Measurements from ENCODE around the gene CX3CL1.
"Not testable (repeated sequence)": the region's sequence is repeated elsewhere in the genome, so short reads cannot be mapped to it uniquely, and the experiment has no call there.

The CX3CL1 gene

GRCh38 chr16:57343221-57343620, 29.1 kb upstream of the CX3CL1 start:
- H3K27ac ChIP-seq (replicated peaks), result no peak overlapping the region
- TF ChIP-seq POLR2AphosphoS5 (IDR thresholded peaks at IDR 0.05; ENCODE audit: low read depth) (no peak), GABPA (IDR thresholded peaks at IDR 0.05; ENCODE audit: low read depth) (no peak), REST (IDR thresholded peaks at IDR 0.05; ENCODE audit: insufficient replicate concordance, low read depth) (no peak), SPI1 (IDR thresholded peaks at IDR 0.05; ENCODE audit: borderline replicate concordance, low read depth) (no peak), CTCF (IDR thresholded peaks at IDR 0.05; ENCODE audit: insufficient read depth, low read length) (no peak)
- H3K4me3 ChIP-seq (replicated peaks; ENCODE audit: insufficient read depth, low read length), result no peak overlapping the region
- peak in 1 of 2 experiments; percentile 47 for DNase-seq (ENCODE audit: low read depth in 1 of 2, low spot score in 1 of 2)
- no peaks in the 10 kb centered on the region for H3K27me3 ChIP-seq (ENCODE audit: insufficient read depth, poor library complexity, severe bottlenecking)

- H3K4me3 ChIP-seq (replicated peaks; ENCODE audit: insufficient read depth, low read length); H3K27ac ChIP-seq (replicated peaks); H3K27me3 ChIP-seq (ENCODE audit: insufficient read depth, poor library complexity, severe bottlenecking); DNase-seq (ENCODE audit: low read depth in 1 of 2, low spot score in 1 of 2): not testable (repeated sequence)
Measured at GRCh38 chr16:57344094-57344493, 28.2 kb upstream of the CX3CL1 start.

GRCh38 chr16:57345021-57345420, 27.3 kb upstream of the CX3CL1 start:
- Histone ChIP-seq H3K27me3 (ENCODE audit: insufficient read depth, poor library complexity, severe bottlenecking) (no peaks in the 10 kb centered on the region), H3K27ac (replicated peaks) (no peak overlapping the region), H3K4me3 (replicated peaks; ENCODE audit: insufficient read depth, low read length) (no peak overlapping the region)
- no peak for DNase-seq (ENCODE audit: low read depth in 1 of 2, low spot score in 1 of 2)
- TF ChIP-seq GABPA (IDR thresholded peaks at IDR 0.05; ENCODE audit: low read depth) (no peak), POLR2AphosphoS5 (IDR thresholded peaks at IDR 0.05; ENCODE audit: low read depth) (no peak), SPI1 (IDR thresholded peaks at IDR 0.05; ENCODE audit: borderline replicate concordance, low read depth) (no peak), REST (IDR thresholded peaks at IDR 0.05; ENCODE audit: insufficient replicate concordance, low read depth) (no peak), CTCF (IDR thresholded peaks at IDR 0.05; ENCODE audit: insufficient read depth, low read length) (no peak)

- H3K27ac ChIP-seq (replicated peaks), result no peak overlapping the region
- TF ChIP-seq GABPA (IDR thresholded peaks at IDR 0.05; ENCODE audit: low read depth) (no peak), SPI1 (IDR thresholded peaks at IDR 0.05; ENCODE audit: borderline replicate concordance, low read depth) (no peak), POLR2AphosphoS5 (IDR thresholded peaks at IDR 0.05; ENCODE audit: low read depth) (no peak), CTCF (IDR thresholded peaks at IDR 0.05; ENCODE audit: insufficient read depth, low read length) (no peak), REST (IDR thresholded peaks at IDR 0.05; ENCODE audit: insufficient replicate concordance, low read depth) (no peak)
- no peaks in the 10 kb centered on the region for H3K27me3 ChIP-seq (ENCODE audit: insufficient read depth, poor library complexity, severe bottlenecking)
- H3K4me3 ChIP-seq (replicated peaks; ENCODE audit: insufficient read depth, low read length), result no peak overlapping the region
- no peak for DNase-seq (ENCODE audit: low read depth in 1 of 2, low spot score in 1 of 2)
Measured at GRCh38 chr16:57345666-57346204, 26.6 kb upstream of the CX3CL1 start.
